Neuronal stem cell (in vitro differentiated cells): Measurements from ENCODE around the gene SSBP3.
"Not testable (repeated sequence)": the region's sequence is repeated elsewhere in the genome, so short reads cannot be mapped to it uniquely, and the experiment has no call there.

Experiments
- DNase-seq: peaks from one replicate; pipeline ENCODE4 v3.0.0-alpha.2; 2013; ENCODE audit warnings: low spot score
- H2AFZ ChIP-seq: one replicate; pipeline ENCODE4 v1.6.1; 2013; ENCODE audit warnings: mild to moderate bottlenecking, low read length, inconsistent platforms
- H2AK5ac ChIP-seq: 2 replicates; pipeline ENCODE4 v1.6.1; 2013; ENCODE audit warnings: low read depth, mild to moderate bottlenecking, inconsistent platforms, low read length, moderate library complexity, mixed read lengths
- H2BK120ac ChIP-seq: 2 replicates; pipeline ENCODE4 v1.6.1; 2013; ENCODE audit warnings: low read depth, mild to moderate bottlenecking, inconsistent platforms, low read length, moderate library complexity, mixed read lengths
- H2BK12ac ChIP-seq: one replicate; pipeline ENCODE4 v1.6.1; 2013; ENCODE audit warnings: low read length, inconsistent platforms
- H2BK15ac ChIP-seq: 2 replicates; pipeline ENCODE4 v1.6.1; 2013; ENCODE audit warnings: mild to moderate bottlenecking, low read length, inconsistent platforms, mixed read lengths
- H2BK5ac ChIP-seq: one replicate; pipeline ENCODE4 v1.6.1; 2013; ENCODE audit warnings: inconsistent platforms, mild to moderate bottlenecking, low read length, moderate library complexity
- H3K14ac ChIP-seq: one replicate; pipeline ENCODE4 v1.6.1; 2013; ENCODE audit warnings: low read length, inconsistent platforms
- H3K18ac ChIP-seq: 2 replicates; pipeline ENCODE4 v1.6.1; 2013; ENCODE audit warnings: low read length, inconsistent platforms
- H3K23ac ChIP-seq: 2 replicates; pipeline ENCODE4 v1.6.1; 2013; ENCODE audit warnings: low read depth, mild to moderate bottlenecking, mixed read lengths, low read length, inconsistent platforms; ENCODE audit not compliant: poor library complexity
- H3K27ac ChIP-seq: replicated peaks from 3 replicates; pipeline ENCODE4 v1.5.1; 2013; ENCODE audit warnings: low read length, inconsistent platforms
- H3K27me3 ChIP-seq, 3 experiments: 2 replicates each; pipeline ENCODE4 v1.6.1; 2013; ENCODE audit warnings: low read length in 3 of 3, mild to moderate bottlenecking in 2 of 3, inconsistent platforms in 1 of 3, low read depth in 1 of 3, mixed read lengths in 1 of 3, moderate library complexity in 1 of 3; ENCODE audit not compliant: control insufficient read depth in 3 of 3, insufficient read depth in 3 of 3
- H3K36me3 ChIP-seq, 2 donors: replicated peaks in 1 of 2; 2 replicates each; pipeline ENCODE4 v1.6.1; 2013; ENCODE audit warnings: low read length in 2 of 2; ENCODE audit not compliant: control insufficient read depth in 2 of 2, insufficient read depth in 2 of 2
- H3K4ac ChIP-seq: 2 replicates; pipeline ENCODE4 v1.6.1; 2013; ENCODE audit warnings: inconsistent platforms, mild to moderate bottlenecking, low read length, moderate library complexity
- H3K4me1 ChIP-seq, 2 donors: 1 replicate in 1 of 2; 2 replicates in 1 of 2; pipeline ENCODE4 v1.6.1; 2013; ENCODE audit warnings: low read length in 2 of 2, low read depth in 1 of 2; ENCODE audit not compliant: control insufficient read depth in 2 of 2, insufficient read depth in 1 of 2
- H3K4me2 ChIP-seq: one replicate; pipeline ENCODE4 v1.6.1; 2013; ENCODE audit warnings: mild to moderate bottlenecking, low read length, inconsistent platforms; ENCODE audit not compliant: insufficient read depth, poor library complexity, severe bottlenecking
- H3K4me3 ChIP-seq, 2 donors: 2 replicates each; pipeline ENCODE4 v1.5.1; 2013; ENCODE audit warnings: low read length in 2 of 2, mild to moderate bottlenecking in 2 of 2, inconsistent platforms in 1 of 2, moderate library complexity in 1 of 2
- H3K79me1 ChIP-seq: one replicate; pipeline ENCODE4 v1.6.1; 2013; ENCODE audit warnings: low read depth, mild to moderate bottlenecking, inconsistent platforms, low read length, moderate library complexity
- H3K9ac ChIP-seq: one replicate; pipeline ENCODE4 v1.6.1; 2013; ENCODE audit warnings: mild to moderate bottlenecking, low read depth, low read length, inconsistent platforms; ENCODE audit not compliant: poor library complexity
- H3K9me3 ChIP-seq, 2 donors: replicated peaks in 1 of 2; 2 replicates each; pipeline versions ENCODE3 to v1.6.1; 2013; ENCODE audit warnings: low read length in 2 of 2, mild to moderate bottlenecking in 2 of 2, inconsistent platforms in 1 of 2, low read depth in 1 of 2, mixed read lengths in 1 of 2, moderate library complexity in 1 of 2; ENCODE audit not compliant: control insufficient read depth in 2 of 2, insufficient read depth in 1 of 2
- H4K8ac ChIP-seq: one replicate; pipeline ENCODE4 v1.6.1; 2013; ENCODE audit warnings: low read depth, mild to moderate bottlenecking, inconsistent platforms, low read length, moderate library complexity
- H4K91ac ChIP-seq: one replicate; pipeline ENCODE4 v1.6.1; 2013; ENCODE audit warnings: low read length, low read depth, mild to moderate bottlenecking, inconsistent platforms; ENCODE audit not compliant: poor library complexity
- WGBS, 2 donors: extraction: QIAGEN DNeasy Blood & Tissue Kit; methylation state at CpG; one replicate each; pipeline ENCODE4 v1.1.7; 2013; ENCODE audit warnings: missing lambda C conversion rate in 2 of 2, mixed read lengths in 1 of 2; ENCODE audit not compliant: insufficient read length in 2 of 2, insufficient replicate concordance in 1 of 2; ENCODE audit errors: extremely low coverage in 2 of 2; 5-methylcytosine and 5-hydroxymethylcytosine counted together

SSBP3 gene

DNA sequence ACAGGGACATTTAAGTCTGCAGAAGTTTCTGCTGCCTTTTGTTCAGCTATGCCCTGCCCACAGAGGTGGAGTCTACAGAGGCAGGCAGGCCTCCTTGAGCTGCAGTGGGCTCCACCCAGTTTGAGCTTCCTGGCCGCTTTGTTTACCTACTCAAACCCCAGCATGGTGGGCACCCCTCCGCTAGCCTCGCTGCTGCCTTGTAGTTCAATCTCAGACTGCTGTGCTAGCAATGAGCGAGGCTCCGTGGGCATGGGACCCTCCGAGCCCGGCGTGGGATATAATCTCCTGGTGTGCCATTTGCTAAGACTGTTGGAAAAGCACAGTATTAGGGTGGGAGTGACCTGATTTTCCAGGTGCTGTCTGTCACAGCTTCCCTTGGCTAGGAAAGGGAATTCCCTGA lies 42.6 kb upstream of the SSBP3 start:
- no CpG with 5 or more reads among the region's 8 CpGs for WGBS, 2 donors
- not testable (repeated sequence) for H3K18ac ChIP-seq, H2AFZ ChIP-seq, H3K4me1 ChIP-seq, H3K27me3 ChIP-seq, H2AK5ac ChIP-seq, H2BK12ac ChIP-seq, H3K36me3 ChIP-seq, H3K4me3 ChIP-seq, H3K27ac ChIP-seq, H4K8ac ChIP-seq, H3K23ac ChIP-seq, H2BK5ac ChIP-seq, DNase-seq, H3K9ac ChIP-seq, H4K91ac ChIP-seq, H3K79me1 ChIP-seq, H3K4ac ChIP-seq, H2BK15ac ChIP-seq, H3K4me2 ChIP-seq, H3K9me3 ChIP-seq, H2BK120ac ChIP-seq, H3K14ac ChIP-seq

DNA sequence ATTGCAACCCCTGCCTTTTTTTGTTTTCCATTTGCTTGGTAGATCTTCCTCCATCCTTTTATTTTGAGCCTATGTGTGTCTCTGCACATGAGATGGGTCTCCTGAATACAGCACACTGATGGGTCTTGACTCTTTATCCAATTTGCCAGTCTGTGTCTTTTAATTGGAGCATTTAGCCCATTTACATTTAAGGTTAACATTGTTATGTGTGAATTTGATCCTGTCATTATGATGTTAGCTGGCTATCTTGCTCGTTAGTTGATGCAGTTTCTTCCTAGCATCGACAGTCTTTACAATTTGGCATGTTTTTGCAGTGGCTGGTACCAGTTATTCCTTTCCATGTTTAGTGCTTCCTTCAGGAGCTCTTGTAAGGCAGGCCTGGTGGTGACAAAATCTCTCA lies 40.9 kb upstream of the SSBP3 start:
- H3K4me1 ChIP-seq, H3K36me3 ChIP-seq, H3K4ac ChIP-seq, H3K14ac ChIP-seq, H4K91ac ChIP-seq, H3K9ac ChIP-seq, H2AFZ ChIP-seq, H3K18ac ChIP-seq, H3K4me2 ChIP-seq, H2BK5ac ChIP-seq, H2BK120ac ChIP-seq, H3K9me3 ChIP-seq, H4K8ac ChIP-seq, H3K79me1 ChIP-seq, H2AK5ac ChIP-seq, H3K27me3 ChIP-seq, H2BK12ac ChIP-seq, DNase-seq, H3K27ac ChIP-seq, H2BK15ac ChIP-seq, H3K4me3 ChIP-seq, H3K23ac ChIP-seq: not testable (repeated sequence)
- WGBS, 2 donors: no CpG with 5 or more reads among the region's 2 CpGs

DNA sequence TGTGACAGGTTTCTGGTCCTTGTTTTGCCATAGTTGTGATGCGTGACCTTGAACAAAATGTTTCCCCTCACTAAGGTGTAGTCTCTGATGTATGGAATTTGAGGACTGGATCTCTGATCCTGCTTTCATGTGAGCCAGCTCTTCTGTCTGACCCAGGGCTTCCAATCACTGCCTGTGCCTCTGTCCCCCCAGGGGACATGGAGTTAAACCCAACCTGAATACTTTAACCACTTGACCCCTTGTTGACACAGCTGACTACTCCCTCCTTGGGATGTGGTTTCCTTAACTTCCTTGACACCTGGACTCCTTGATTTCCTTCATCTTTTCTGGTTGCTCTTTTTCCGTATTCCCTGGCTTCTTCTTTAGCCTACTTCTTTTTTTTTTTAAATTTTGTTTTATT lies 36.0 kb upstream of the SSBP3 start:
- Histone ChIP-seq H3K4me3 (no peak overlapping the region), H2AFZ (no peak overlapping the region), H3K18ac (no peak overlapping the region), H3K4me2 (no peak overlapping the region), H3K36me3 (no peaks in the 10 kb centered on the region), H3K27ac (no peak overlapping the region), H2BK120ac (no peak overlapping the region), H3K9ac (no peak overlapping the region), H2BK5ac (no peak overlapping the region), H3K14ac (no peak overlapping the region), H3K4ac (no peak overlapping the region), H2AK5ac (no peak overlapping the region), H3K27me3 (no peaks in the 10 kb centered on the region), H3K9me3 (no peaks in the 10 kb centered on the region), H4K8ac (no peak overlapping the region), H4K91ac (no peak overlapping the region), H2BK12ac (no peak overlapping the region), H3K4me1 (no peaks in the 10 kb centered on the region), H3K23ac (no peak overlapping the region), H2BK15ac (no peak overlapping the region), H3K79me1 (no peaks in the 10 kb centered on the region)
- no peak for DNase-seq
- no CpG with 5 or more reads among the region's 2 CpGs for WGBS, 2 donors

DNA sequence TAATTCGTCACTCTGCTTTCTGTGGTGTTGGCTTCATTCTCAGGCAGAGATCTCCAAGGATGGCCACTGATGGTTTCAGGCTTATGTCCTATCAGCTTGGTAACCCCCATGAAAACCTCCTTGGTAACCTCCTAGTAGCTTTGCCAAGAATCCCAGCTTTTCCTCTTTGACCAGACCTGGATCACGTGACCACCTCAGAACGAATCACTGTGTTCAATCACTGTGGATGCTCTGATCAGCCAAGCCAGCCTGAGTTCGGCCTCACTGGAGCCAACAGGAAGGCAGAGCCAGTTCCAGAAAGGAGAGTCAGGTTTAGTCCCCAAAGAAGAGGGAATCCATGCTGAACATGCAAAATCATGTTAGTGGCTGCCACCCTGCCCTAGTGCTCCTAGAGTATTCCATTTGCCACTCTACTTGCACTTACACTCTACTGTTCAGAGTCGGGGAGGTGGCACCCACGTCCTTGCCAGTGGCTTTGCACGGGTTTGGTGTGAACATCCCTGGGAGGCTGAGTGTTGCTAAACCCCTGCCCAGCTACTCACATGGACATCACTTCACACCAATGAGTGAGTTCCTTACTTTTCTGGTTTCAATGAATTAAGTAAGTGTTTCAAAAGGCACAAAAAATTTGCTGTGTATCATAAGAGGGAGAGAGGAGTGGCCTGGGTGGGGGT lies 33.5 kb upstream of the SSBP3 start:
- H2AFZ ChIP-seq: peak overlapping the region; percentile 76
- H3K79me1 ChIP-seq: no peaks in the 10 kb centered on the region
- no peak overlapping the region for H3K23ac ChIP-seq
- H3K27ac ChIP-seq: no peak overlapping the region
- H2AK5ac ChIP-seq: no peak overlapping the region
- H2BK15ac ChIP-seq: no peak overlapping the region
- no peak overlapping the region for H2BK120ac ChIP-seq
- no peak for DNase-seq
- no peaks in the 10 kb centered on the region for H3K27me3 ChIP-seq
- H2BK5ac ChIP-seq: no peak overlapping the region
- H3K4ac ChIP-seq: no peak overlapping the region
- H4K8ac ChIP-seq: no peak overlapping the region
- H3K14ac ChIP-seq: no peak overlapping the region
- H3K9me3 ChIP-seq: no peaks in the 10 kb centered on the region
- H3K36me3 ChIP-seq: no peaks in the 10 kb centered on the region
- peak overlapping the region; percentile 25 for H3K9ac ChIP-seq
- no CpG with 5 or more reads among the region's 7 CpGs for WGBS, 2 donors
- H3K4me1 ChIP-seq: no peaks in the 10 kb centered on the region
- no peak overlapping the region for H2BK12ac ChIP-seq
- H3K18ac ChIP-seq: peak overlapping the region; percentile 24
- no peak overlapping the region for H3K4me3 ChIP-seq
- H4K91ac ChIP-seq: no peak overlapping the region
- no peak overlapping the region for H3K4me2 ChIP-seq
